Fibroblast of gingiva (primary cell): ENCODE results near the gene TMEM61.

Experiments
- DNase-seq: peaks from one replicate; pipeline ENCODE4 v3.0.0-alpha.2; 2011; ENCODE audit warnings: low read depth

TMEM61 gene

GRCh38 chr1:54985556-54985955 is 5.1 kb downstream of the TMEM61 start:
- DNase-seq, result no peak

- DNase-seq, result no peak
Measured at GRCh38 chr1:54986025-54986424, 5.6 kb downstream of the TMEM61 start.

- DNase-seq, result no peak
Measured at GRCh38 chr1:54986533-54986932, 6.1 kb downstream of the TMEM61 start.

GRCh38 chr1:54987427-54987826 is 7.0 kb downstream of the TMEM61 start:
- no peak for DNase-seq

- DNase-seq, result no peak
Measured at GRCh38 chr1:54987919-54988705, 7.7 kb downstream of the TMEM61 start.

- DNase-seq, result no peak
Measured at GRCh38 chr1:54988975-54989374, 8.5 kb downstream of the TMEM61 start.

GRCh38 chr1:54989473-54989872 is 9.0 kb downstream of the TMEM61 start:
- DNase-seq, result no peak

- DNase-seq, result no peak
Measured at GRCh38 chr1:54989968-54990810, 9.8 kb downstream of the TMEM61 start.

- no peak for DNase-seq
Measured at GRCh38 chr1:54990916-54991315, 10.5 kb downstream of the TMEM61 start.

- no peak for DNase-seq
Measured at GRCh38 chr1:54991939-54992338, 11.5 kb downstream of the TMEM61 start.

GRCh38 chr1:54993140-54993539 is 12.7 kb downstream of the TMEM61 start:
- DNase-seq, result no peak

GRCh38 chr1:54994355-54994990 is 14.0 kb downstream of the TMEM61 start:
- no peak for DNase-seq

- DNase-seq, result no peak
Measured at GRCh38 chr1:54995013-54995760, 14.8 kb downstream of the TMEM61 start.

- DNase-seq, result no peak
Measured at GRCh38 chr1:54995835-54996234, 15.4 kb downstream of the TMEM61 start.

GRCh38 chr1:54996359-54996868 is 16.0 kb downstream of the TMEM61 start:
- peak; percentile 49 for DNase-seq

GRCh38 chr1:54996869-54997710 is 16.7 kb downstream of the TMEM61 start:
- no peak for DNase-seq

GRCh38 chr1:54997711-54997986 is 17.2 kb downstream of the TMEM61 start:
- no peak for DNase-seq

GRCh38 chr1:54998100-54998499 is 17.7 kb downstream of the TMEM61 start:
- DNase-seq, result no peak

- no peak for DNase-seq
Measured at GRCh38 chr1:54998677-54999076, 18.2 kb downstream of the TMEM61 start, which contains the start of gene BSND. TSS of gene BSND (plus strand) at chr1:54998933. CDS start at chr1:54999187, 254 bp downstream.

- DNase-seq, result no peak
Measured at GRCh38 chr1:55000110-55001085, 20.0 kb downstream of the TMEM61 start.
